Measurements from ENCODE around the gene PACSIN1. TPM values are rescaled to one million over a fixed set of nuclear protein-coding genes. Genes with fewer than 3 reads are reported as not detected.

Gene PACSIN1
- total RNA-seq, 4 donors from 2014 or later = 0.08 to 0.42 (median 0.10) TPM; not detected in 1

- DNase-seq (ENCODE audit: low spot score in 2 of 2) = no peak
- TF ChIP-seq POLR2A (IDR thresholded peaks at IDR 0.05) (no peak), CTCF (IDR thresholded peaks at IDR 0.05) (no peak)
- WGBS, 2 donors = 64 to 65% methylated on average over 5 of the region's 5 CpGs
- no peak overlapping the region for H3K4me3 ChIP-seq (ENCODE audit: low read depth, poor library complexity, severe bottlenecking)
- intact Hi-C loops (cut with DNase I; ENCODE audit: low total_unique reads) = no loop called here
Observed at GRCh38 chr6:34524499-34524898, 58.6 kb downstream of the PACSIN1 start.

GRCh38 chr6:34524971-34525370, 59.1 kb downstream of the PACSIN1 start:
- DNase-seq (ENCODE audit: low spot score in 2 of 2) = no peak
- TF ChIP-seq CTCF (IDR thresholded peaks at IDR 0.05) (no peak), POLR2A (IDR thresholded peaks at IDR 0.05) (no peak)
- WGBS, 2 donors = 70 to 72% methylated on average over 5 of the region's 5 CpGs
- intact Hi-C loops (cut with DNase I; ENCODE audit: low total_unique reads) = no loop called here
- no peak overlapping the region for H3K4me3 ChIP-seq (ENCODE audit: low read depth, poor library complexity, severe bottlenecking)

GRCh38 chr6:34525431-34526175, 59.7 kb downstream of the PACSIN1 start:
- no peak for DNase-seq (ENCODE audit: low spot score in 2 of 2)
- intact Hi-C loops (cut with DNase I; ENCODE audit: low total_unique reads) = no loop called here
- no peak for TF ChIP-seq POLR2A (IDR thresholded peaks at IDR 0.05)
- TF ChIP-seq CTCF (IDR thresholded peaks at IDR 0.05) = no peak
- WGBS, 2 donors = 88 to 92% methylated on average over 7 to 13 of the region's 13 CpGs
- no peak overlapping the region for H3K4me3 ChIP-seq (ENCODE audit: low read depth, poor library complexity, severe bottlenecking)

GRCh38 chr6:34526241-34526972, 60.5 kb downstream of the PACSIN1 start:
- 67% methylated on average over 22 to 23 of the region's 23 CpGs for WGBS, 2 donors
- DNase-seq (ENCODE audit: low spot score in 2 of 2) = no peak
- intact Hi-C loops (cut with DNase I; ENCODE audit: low total_unique reads) = no loop called here
- no peak overlapping the region for H3K4me3 ChIP-seq (ENCODE audit: low read depth, poor library complexity, severe bottlenecking)
- TF ChIP-seq POLR2A (IDR thresholded peaks at IDR 0.05) (no peak), CTCF (IDR thresholded peaks at IDR 0.05) (no peak)

GRCh38 chr6:34526992-34527728, 61.3 kb downstream of the PACSIN1 start:
- intact Hi-C loops (cut with DNase I; ENCODE audit: low total_unique reads) = no loop called here
- 7 to 8% methylated on average over 28 to 44 of the region's 53 CpGs for WGBS, 2 donors
- TF ChIP-seq POLR2A (IDR thresholded peaks at IDR 0.05) (no peak), CTCF (IDR thresholded peaks at IDR 0.05) (no peak)
- no peak overlapping the region for H3K4me3 ChIP-seq (ENCODE audit: low read depth, poor library complexity, severe bottlenecking)
- DNase-seq (ENCODE audit: low spot score in 2 of 2) = peak; percentile 91 to 99
